ENCODE results near the gene CCDC158.
"Not testable (repeated sequence)": the region's sequence is repeated elsewhere in the genome, so short reads cannot be mapped to it uniquely, and the experiment has no call there.

CCDC158 gene

GRCh38 chr4:76373919-76374552 lies 46.9 kb downstream of the CCDC158 start:
- peak overlapping the region; percentile 81 for H3K27ac ChIP-seq (ENCODE audit: low read depth, low read length)
- no peaks in the 10 kb centered on the region for H3K36me3 ChIP-seq (ENCODE audit: insufficient read depth, low read length)

GRCh38 chr4:76366737-76367136 lies 54.2 kb downstream of the CCDC158 start:
- Histone ChIP-seq H3K36me3 (ENCODE audit: insufficient read depth, low read length) (0 out of 2 replicates have a peak, but pooled peaks cover 3% of the 10 kb centered on the region), H2AFZ (ENCODE audit: low read length, unreplicated experiment) (no peak overlapping the region), H3K4me1 (ENCODE audit: control insufficient read depth, insufficient read depth, low read length, unreplicated experiment) (no peaks in the 10 kb centered on the region), H3K4me3 (ENCODE audit: low read depth, low read length) (no peak overlapping the region), H3K27ac (ENCODE audit: low read depth, low read length) (no peak overlapping the region), H3K79me2 (ENCODE audit: control insufficient read depth, insufficient read depth, low read length, unreplicated experiment) (no peaks in the 10 kb centered on the region), H3K27me3 (ENCODE audit: insufficient read depth, low read length) (no peaks in the 10 kb centered on the region)

More at GRCh38 chr4:76373919-76374552, 46.9 kb downstream of the CCDC158 start:
- Histone ChIP-seq H3K4me1 (ENCODE audit: control insufficient read depth, insufficient read depth, low read length, unreplicated experiment) (peaks cover 15% of the 10 kb centered on the region), H3K4me3 (ENCODE audit: low read depth, low read length) (peak overlapping the region; percentile 48), H2AFZ (ENCODE audit: low read length, unreplicated experiment) (no peak overlapping the region), H3K79me2 (ENCODE audit: control insufficient read depth, insufficient read depth, low read length, unreplicated experiment) (no peaks in the 10 kb centered on the region), H3K27me3 (ENCODE audit: insufficient read depth, low read length) (no peaks in the 10 kb centered on the region)

- no peaks in the 10 kb centered on the region for H3K27me3 ChIP-seq (ENCODE audit: insufficient read depth, low read length)
- no peaks in the 10 kb centered on the region for H3K79me2 ChIP-seq (ENCODE audit: control insufficient read depth, insufficient read depth, low read length, unreplicated experiment)
- H3K4me3 ChIP-seq (ENCODE audit: low read depth, low read length): no peak overlapping the region
Measured at GRCh38 chr4:76365636-76366035, 55.3 kb downstream of the CCDC158 start.

GRCh38 chr4:76364763-76365162 lies 56.2 kb downstream of the CCDC158 start:
- Histone ChIP-seq H3K36me3 (ENCODE audit: insufficient read depth, low read length) (0 out of 2 replicates have a peak, but pooled peaks cover 5% of the 10 kb centered on the region), H2AFZ (ENCODE audit: low read length, unreplicated experiment) (no peak overlapping the region), H3K27me3 (ENCODE audit: insufficient read depth, low read length) (no peaks in the 10 kb centered on the region), H3K4me3 (ENCODE audit: low read depth, low read length) (no peak overlapping the region), H3K79me2 (ENCODE audit: control insufficient read depth, insufficient read depth, low read length, unreplicated experiment) (no peaks in the 10 kb centered on the region), H3K4me1 (ENCODE audit: control insufficient read depth, insufficient read depth, low read length, unreplicated experiment) (no peaks in the 10 kb centered on the region), H3K27ac (ENCODE audit: low read depth, low read length) (no peak overlapping the region)

More at GRCh38 chr4:76365636-76366035, 55.3 kb downstream of the CCDC158 start:
- H2AFZ ChIP-seq (ENCODE audit: low read length, unreplicated experiment): no peak overlapping the region
- H3K36me3 ChIP-seq (ENCODE audit: insufficient read depth, low read length): 0 out of 2 replicates have a peak, but pooled peaks cover 5% of the 10 kb centered on the region
- no peaks in the 10 kb centered on the region for H3K4me1 ChIP-seq (ENCODE audit: control insufficient read depth, insufficient read depth, low read length, unreplicated experiment)
- no peak overlapping the region for H3K27ac ChIP-seq (ENCODE audit: low read depth, low read length)

GRCh38 chr4:76363556-76364290 lies 57.2 kb downstream of the CCDC158 start:
- Histone ChIP-seq H3K36me3 (ENCODE audit: insufficient read depth, low read length) (0 out of 2 replicates have a peak, but pooled peaks cover 5% of the 10 kb centered on the region), H3K27me3 (ENCODE audit: insufficient read depth, low read length) (no peaks in the 10 kb centered on the region), H3K79me2 (ENCODE audit: control insufficient read depth, insufficient read depth, low read length, unreplicated experiment) (no peaks in the 10 kb centered on the region), H3K4me3 (ENCODE audit: low read depth, low read length) (no peak overlapping the region), H3K4me1 (ENCODE audit: control insufficient read depth, insufficient read depth, low read length, unreplicated experiment) (no peaks in the 10 kb centered on the region), H3K27ac (ENCODE audit: low read depth, low read length) (no peak overlapping the region), H2AFZ (ENCODE audit: low read length, unreplicated experiment) (no peak overlapping the region)

GRCh38 chr4:76361689-76362412 lies 59.1 kb downstream of the CCDC158 start:
- Histone ChIP-seq H3K36me3 (ENCODE audit: insufficient read depth, low read length) (0 out of 2 replicates have a peak, but pooled peaks cover 5% of the 10 kb centered on the region), H3K4me3 (ENCODE audit: low read depth, low read length) (no peak overlapping the region), H3K27ac (ENCODE audit: low read depth, low read length) (no peak overlapping the region), H3K79me2 (ENCODE audit: control insufficient read depth, insufficient read depth, low read length, unreplicated experiment) (no peaks in the 10 kb centered on the region), H3K27me3 (ENCODE audit: insufficient read depth, low read length) (no peaks in the 10 kb centered on the region), H3K4me1 (ENCODE audit: control insufficient read depth, insufficient read depth, low read length, unreplicated experiment) (no peaks in the 10 kb centered on the region), H2AFZ (ENCODE audit: low read length, unreplicated experiment) (no peak overlapping the region)

- H3K27ac ChIP-seq (ENCODE audit: low read depth, low read length); H3K79me2 ChIP-seq (ENCODE audit: control insufficient read depth, insufficient read depth, low read length, unreplicated experiment); H3K27me3 ChIP-seq (ENCODE audit: insufficient read depth, low read length); H2AFZ ChIP-seq (ENCODE audit: low read length, unreplicated experiment); H3K36me3 ChIP-seq (ENCODE audit: insufficient read depth, low read length); H3K4me1 ChIP-seq (ENCODE audit: control insufficient read depth, insufficient read depth, low read length, unreplicated experiment); H3K4me3 ChIP-seq (ENCODE audit: low read depth, low read length): not testable (repeated sequence)
Measured at GRCh38 chr4:76359881-76360466, 61.0 kb downstream of the CCDC158 start.

- H3K27me3 ChIP-seq (ENCODE audit: insufficient read depth, low read length): no peaks in the 10 kb centered on the region
- H3K36me3 ChIP-seq (ENCODE audit: insufficient read depth, low read length): 0 out of 2 replicates have a peak, but pooled peaks cover 5% of the 10 kb centered on the region
- no peaks in the 10 kb centered on the region for H3K79me2 ChIP-seq (ENCODE audit: control insufficient read depth, insufficient read depth, low read length, unreplicated experiment)
- H3K4me3 ChIP-seq (ENCODE audit: low read depth, low read length): no peak overlapping the region
- no peaks in the 10 kb centered on the region for H3K4me1 ChIP-seq (ENCODE audit: control insufficient read depth, insufficient read depth, low read length, unreplicated experiment)
- H3K27ac ChIP-seq (ENCODE audit: low read depth, low read length): no peak overlapping the region
- no peak overlapping the region for H2AFZ ChIP-seq (ENCODE audit: low read length, unreplicated experiment)
Measured at GRCh38 chr4:76357981-76358380, 63.0 kb downstream of the CCDC158 start.

GRCh38 chr4:76354517-76355473 lies 66.1 kb downstream of the CCDC158 start:
- Histone ChIP-seq H3K27ac (ENCODE audit: low read depth, low read length) (no peak overlapping the region), H3K36me3 (ENCODE audit: insufficient read depth, low read length) (no peaks in the 10 kb centered on the region), H3K4me1 (ENCODE audit: control insufficient read depth, insufficient read depth, low read length, unreplicated experiment) (no peaks in the 10 kb centered on the region), H3K4me3 (ENCODE audit: low read depth, low read length) (no peak overlapping the region), H2AFZ (ENCODE audit: low read length, unreplicated experiment) (no peak overlapping the region), H3K27me3 (ENCODE audit: insufficient read depth, low read length) (no peaks in the 10 kb centered on the region), H3K79me2 (ENCODE audit: control insufficient read depth, insufficient read depth, low read length, unreplicated experiment) (no peaks in the 10 kb centered on the region)
